ENCODE measurements around the gene SLC44A3.

Gene SLC44A3

GRCh38 chr1:94927405-94928175 lies 107.4 kb downstream of the SLC44A3 start:
- no peak for TF ChIP-seq CTCF (conservative IDR thresholded peaks at IDR 0.05; ENCODE audit: low read length)
- DNase-seq (ENCODE audit: low read depth): peak; percentile 59

DNA sequence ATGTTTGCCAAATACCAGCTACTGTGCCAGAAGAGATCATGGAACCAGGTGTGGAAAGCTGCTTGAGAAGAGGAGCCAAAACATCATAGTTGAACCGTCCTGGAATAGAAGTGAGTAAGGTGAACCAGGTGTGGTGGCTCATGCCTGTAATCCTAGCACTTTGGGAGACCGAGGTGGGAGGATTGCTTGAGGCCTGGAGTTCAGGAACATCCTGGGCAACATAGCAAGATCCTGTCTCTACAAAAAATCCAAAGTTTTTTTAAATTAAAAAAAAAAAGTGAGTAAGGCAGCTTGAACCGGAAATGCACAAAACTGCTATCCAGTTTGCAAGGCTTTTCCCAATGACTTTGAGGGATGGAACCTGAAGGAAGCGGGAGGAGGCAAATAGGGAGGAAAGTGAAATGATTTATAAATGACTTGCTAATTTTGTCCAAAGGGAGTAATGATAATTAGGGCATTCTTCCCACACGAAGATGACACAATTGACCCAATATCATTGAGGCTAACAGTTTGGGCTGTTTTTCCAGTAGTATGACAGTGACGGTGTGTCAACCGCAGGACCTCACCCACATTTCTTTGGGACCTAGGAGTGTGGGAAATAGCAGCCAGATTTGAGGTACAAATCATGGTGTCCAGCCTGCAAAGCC lies 108.3 kb downstream of the SLC44A3 start:
- no peak for TF ChIP-seq CTCF (conservative IDR thresholded peaks at IDR 0.05; ENCODE audit: low read length)
- H3K4me3 ChIP-seq (ENCODE audit: low read length): peak overlapping the region; percentile 63
- no peak for DNase-seq (ENCODE audit: low read depth)

More at GRCh38 chr1:94927405-94928175, 107.4 kb downstream of the SLC44A3 start:
- H3K4me3 ChIP-seq (ENCODE audit: low read length): peak overlapping the region; percentile 63

DNA sequence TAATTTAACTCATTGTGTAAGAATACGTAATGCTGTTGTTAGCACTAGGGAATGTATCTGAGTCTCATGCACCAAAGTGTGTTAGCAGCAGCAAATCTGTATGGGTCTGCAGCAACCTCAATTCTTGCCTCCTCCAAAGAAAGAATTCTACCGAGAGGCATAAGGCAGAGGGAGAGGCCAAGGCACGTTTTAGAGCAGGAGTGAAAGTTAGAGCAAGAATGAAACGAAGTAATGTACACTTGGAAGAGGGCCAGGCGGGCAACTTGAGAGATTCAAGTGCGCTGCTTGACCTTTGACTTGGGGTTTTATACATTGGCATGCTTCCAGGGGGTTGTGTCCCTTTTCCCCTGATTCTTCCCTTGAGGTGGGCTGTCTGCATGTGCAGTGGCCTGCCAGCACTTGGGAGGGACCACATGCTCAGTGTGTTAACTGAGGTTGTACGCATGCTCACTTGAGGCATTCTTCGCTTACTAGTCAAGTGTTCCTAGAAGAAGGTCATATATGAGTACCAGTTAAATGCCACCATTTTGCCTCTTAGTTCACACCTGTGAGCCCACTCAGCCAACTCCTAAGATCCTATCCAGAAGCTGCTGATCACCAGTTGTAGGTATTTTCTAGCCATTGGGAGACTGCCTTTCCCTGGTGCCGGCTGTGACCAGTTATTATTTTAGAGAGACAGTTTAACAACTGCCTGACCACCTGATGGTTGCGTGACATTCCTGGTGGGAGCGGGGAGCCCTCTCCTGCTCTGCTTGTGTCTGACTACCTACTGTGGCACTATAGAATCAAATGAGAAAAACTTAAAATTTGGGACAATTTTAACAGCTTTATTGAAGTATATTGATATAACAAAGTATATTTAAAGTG lies 109.4 kb downstream of the SLC44A3 start:
- no peak for TF ChIP-seq CTCF (conservative IDR thresholded peaks at IDR 0.05; ENCODE audit: low read length)
- no peak overlapping the region for H3K4me3 ChIP-seq (ENCODE audit: low read length)
- no peak for DNase-seq (ENCODE audit: low read depth)

- no peak for TF ChIP-seq CTCF (conservative IDR thresholded peaks at IDR 0.05; ENCODE audit: low read length)
- H3K4me3 ChIP-seq (ENCODE audit: low read length): no peak overlapping the region
- no peak for DNase-seq (ENCODE audit: low read depth)
These were observed 111.2 kb downstream of the SLC44A3 start for GRCh38 chr1:94931254-94931841.

DNA sequence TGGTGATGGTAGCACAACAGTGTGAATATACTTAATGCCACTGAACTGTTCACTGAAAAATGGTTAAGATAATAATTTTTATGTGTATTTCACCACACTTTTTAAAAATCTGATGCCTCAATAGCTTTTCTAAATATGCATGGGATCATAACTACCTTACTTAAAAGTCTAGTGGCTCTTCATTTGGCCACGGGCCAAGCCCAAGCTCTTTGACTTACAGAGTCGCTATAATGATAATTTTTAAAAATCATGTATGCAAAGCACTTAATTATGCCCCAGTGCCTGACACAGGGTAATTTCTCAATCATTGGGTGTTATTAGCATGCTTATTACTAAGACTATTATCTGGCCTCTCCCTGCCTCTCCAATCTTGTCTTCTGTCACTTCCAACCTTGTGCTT lies 114.4 kb downstream of the SLC44A3 start:
- DNase-seq (ENCODE audit: low read depth): no peak
- H3K4me3 ChIP-seq (ENCODE audit: low read length): no peak overlapping the region
- no peak for TF ChIP-seq CTCF (conservative IDR thresholded peaks at IDR 0.05; ENCODE audit: low read length)

- DNase-seq (ENCODE audit: low read depth): no peak
- no peak for TF ChIP-seq CTCF (conservative IDR thresholded peaks at IDR 0.05; ENCODE audit: low read length)
- no peak overlapping the region for H3K4me3 ChIP-seq (ENCODE audit: low read length)
These were observed 114.9 kb downstream of the SLC44A3 start for GRCh38 chr1:94935034-94935433.
